Astrocyte of the spinal cord (primary cell): ENCODE data around the gene SPTSSB.
A peak's percentile ranks its signal among the peaks of the same experiment; 100 is the strongest.

Experiments used
- DNase-seq: peaks from one replicate; pipeline ENCODE4 v3.0.0; 2011; ENCODE audit warnings: low read depth, low spot score
- H3K4me3 ChIP-seq: 2 replicates; pipeline ENCODE4 v1.5.1; 2011; ENCODE audit warnings: low read depth, mild to moderate bottlenecking, low read length, moderate library complexity
- in situ Hi-C: cut with HindIII; loops from 2 replicates; pipeline ENCODE4 v1.10.0; 2017; ENCODE audit warnings: low sequenced_read_pairs
- TF ChIP-seq, protein P1 (sequence below): IDR thresholded peaks from 2 replicates; pipeline ENCODE4 v1.5.1; 2012; ENCODE audit warnings: low read depth, mild to moderate bottlenecking, low read length, inconsistent platforms

Gene SPTSSB

DNA sequence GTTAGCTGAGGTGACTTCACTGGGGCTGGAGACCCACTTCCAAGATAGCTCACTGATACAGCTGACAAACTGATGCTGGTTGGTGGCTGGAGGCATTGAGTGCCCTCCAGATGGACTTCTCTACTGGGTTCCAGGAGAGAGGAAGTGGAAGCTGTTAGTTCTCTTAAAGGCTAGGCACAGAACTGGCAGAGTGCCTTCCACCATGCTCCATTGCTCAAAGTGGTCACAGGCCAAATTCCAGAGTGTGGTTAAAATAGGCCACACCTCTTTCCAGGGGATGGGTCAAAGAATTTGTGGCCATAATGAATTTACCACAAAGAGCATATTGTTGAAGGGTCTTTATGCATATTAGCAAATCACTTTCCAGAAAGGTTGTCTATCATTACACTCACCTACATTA, 76.0 kb downstream of the SPTSSB start:
- peak; percentile 60 for DNase-seq
- in situ Hi-C loops, result no loop called here
- TF ChIP-seq, protein P1, sequence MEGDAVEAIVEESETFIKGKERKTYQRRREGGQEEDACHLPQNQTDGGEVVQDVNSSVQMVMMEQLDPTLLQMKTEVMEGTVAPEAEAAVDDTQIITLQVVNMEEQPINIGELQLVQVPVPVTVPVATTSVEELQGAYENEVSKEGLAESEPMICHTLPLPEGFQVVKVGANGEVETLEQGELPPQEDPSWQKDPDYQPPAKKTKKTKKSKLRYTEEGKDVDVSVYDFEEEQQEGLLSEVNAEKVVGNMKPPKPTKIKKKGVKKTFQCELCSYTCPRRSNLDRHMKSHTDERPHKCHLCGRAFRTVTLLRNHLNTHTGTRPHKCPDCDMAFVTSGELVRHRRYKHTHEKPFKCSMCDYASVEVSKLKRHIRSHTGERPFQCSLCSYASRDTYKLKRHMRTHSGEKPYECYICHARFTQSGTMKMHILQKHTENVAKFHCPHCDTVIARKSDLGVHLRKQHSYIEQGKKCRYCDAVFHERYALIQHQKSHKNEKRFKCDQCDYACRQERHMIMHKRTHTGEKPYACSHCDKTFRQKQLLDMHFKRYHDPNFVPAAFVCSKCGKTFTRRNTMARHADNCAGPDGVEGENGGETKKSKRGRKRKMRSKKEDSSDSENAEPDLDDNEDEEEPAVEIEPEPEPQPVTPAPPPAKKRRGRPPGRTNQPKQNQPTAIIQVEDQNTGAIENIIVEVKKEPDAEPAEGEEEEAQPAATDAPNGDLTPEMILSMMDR, result no peak
- no peak overlapping the region for H3K4me3 ChIP-seq
